Fibroblast of mammary gland (primary cell): ENCODE measurements around the gene GSS.

Experiments used
- DNase-seq: peaks from one replicate; pipeline ENCODE4 v3.0.0-alpha.2; 2010; ENCODE audit warnings: low read depth
- H3K4me3 ChIP-seq: 2 replicates; pipeline ENCODE4 v1.5.1; 2011; ENCODE audit warnings: low read depth, mild to moderate bottlenecking, low read length, moderate library complexity; ENCODE audit not compliant: control insufficient read depth
- TF ChIP-seq, protein P1 (sequence below): conservative IDR thresholded peaks from 2 replicates; pipeline ENCODE4 v1.5.1; 2011; ENCODE audit warnings: low read depth, low read length, inconsistent platforms; ENCODE audit not compliant: control insufficient read depth, insufficient read depth

The GSS gene

DNA sequence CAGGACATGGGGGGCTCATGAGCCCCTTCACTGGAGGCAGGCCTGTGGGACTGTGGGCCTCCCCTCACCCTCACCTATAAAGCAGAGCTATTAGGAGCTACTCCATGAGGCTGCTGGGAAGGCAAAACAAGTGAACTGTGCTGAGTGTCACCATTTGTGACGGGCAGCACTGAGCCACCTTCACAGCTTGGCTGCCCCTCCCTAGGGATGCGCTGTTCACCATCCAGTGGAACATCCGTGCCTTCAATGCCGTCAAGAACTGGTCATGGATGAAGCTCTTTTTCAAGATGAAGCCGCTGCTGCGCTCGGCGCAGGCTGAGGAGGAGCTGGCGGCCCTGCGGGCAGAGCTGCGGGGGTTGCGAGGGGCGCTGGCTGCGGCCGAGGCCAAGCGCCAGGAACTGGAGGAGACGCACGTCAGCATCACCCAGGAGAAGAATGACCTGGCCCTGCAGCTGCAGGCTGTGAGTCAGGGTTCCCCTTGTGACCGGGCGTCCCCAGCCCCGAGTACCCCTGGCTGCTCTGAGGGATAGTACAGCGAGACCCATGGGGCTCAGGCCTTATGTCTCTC lies 38.4 kb upstream of the GSS start:
- TF ChIP-seq, protein P1, sequence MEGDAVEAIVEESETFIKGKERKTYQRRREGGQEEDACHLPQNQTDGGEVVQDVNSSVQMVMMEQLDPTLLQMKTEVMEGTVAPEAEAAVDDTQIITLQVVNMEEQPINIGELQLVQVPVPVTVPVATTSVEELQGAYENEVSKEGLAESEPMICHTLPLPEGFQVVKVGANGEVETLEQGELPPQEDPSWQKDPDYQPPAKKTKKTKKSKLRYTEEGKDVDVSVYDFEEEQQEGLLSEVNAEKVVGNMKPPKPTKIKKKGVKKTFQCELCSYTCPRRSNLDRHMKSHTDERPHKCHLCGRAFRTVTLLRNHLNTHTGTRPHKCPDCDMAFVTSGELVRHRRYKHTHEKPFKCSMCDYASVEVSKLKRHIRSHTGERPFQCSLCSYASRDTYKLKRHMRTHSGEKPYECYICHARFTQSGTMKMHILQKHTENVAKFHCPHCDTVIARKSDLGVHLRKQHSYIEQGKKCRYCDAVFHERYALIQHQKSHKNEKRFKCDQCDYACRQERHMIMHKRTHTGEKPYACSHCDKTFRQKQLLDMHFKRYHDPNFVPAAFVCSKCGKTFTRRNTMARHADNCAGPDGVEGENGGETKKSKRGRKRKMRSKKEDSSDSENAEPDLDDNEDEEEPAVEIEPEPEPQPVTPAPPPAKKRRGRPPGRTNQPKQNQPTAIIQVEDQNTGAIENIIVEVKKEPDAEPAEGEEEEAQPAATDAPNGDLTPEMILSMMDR = no peak
- no peak overlapping the region for H3K4me3 ChIP-seq
- no peak for DNase-seq

DNA sequence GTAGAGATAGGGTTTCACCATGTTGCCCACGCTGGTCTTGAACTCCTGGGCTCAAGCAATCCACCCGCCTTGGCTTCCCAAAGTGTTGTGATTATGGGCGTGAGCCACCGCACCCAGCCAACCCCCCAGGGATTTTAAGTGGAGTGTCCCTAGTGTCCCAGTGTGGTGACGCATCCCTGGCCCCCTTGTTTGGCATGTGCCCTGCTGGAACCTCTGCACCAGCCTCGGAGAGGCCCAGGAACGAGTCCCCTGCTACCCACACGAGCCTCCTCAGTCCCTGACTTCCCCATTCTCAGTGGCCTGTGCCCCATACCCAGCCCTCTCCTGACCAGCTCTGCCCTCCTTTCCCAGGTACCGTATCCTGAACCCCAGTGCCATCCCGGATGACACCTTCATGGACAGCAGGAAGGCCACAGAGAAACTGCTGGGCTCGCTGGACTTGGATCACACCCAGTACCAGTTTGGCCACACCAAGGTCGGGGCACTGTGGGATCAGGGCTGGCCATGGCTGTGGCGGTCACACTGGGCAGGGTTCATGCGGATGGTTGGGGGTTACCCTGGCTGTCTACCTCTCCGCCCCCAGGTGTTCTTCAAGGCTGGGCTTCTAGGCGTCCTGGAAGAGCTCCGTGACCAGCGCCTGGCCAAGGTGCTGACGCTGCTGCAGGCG lies 37.3 kb upstream of the GSS start:
- DNase-seq = no peak
- no peak overlapping the region for H3K4me3 ChIP-seq
- TF ChIP-seq, protein P1 = no peak

DNA sequence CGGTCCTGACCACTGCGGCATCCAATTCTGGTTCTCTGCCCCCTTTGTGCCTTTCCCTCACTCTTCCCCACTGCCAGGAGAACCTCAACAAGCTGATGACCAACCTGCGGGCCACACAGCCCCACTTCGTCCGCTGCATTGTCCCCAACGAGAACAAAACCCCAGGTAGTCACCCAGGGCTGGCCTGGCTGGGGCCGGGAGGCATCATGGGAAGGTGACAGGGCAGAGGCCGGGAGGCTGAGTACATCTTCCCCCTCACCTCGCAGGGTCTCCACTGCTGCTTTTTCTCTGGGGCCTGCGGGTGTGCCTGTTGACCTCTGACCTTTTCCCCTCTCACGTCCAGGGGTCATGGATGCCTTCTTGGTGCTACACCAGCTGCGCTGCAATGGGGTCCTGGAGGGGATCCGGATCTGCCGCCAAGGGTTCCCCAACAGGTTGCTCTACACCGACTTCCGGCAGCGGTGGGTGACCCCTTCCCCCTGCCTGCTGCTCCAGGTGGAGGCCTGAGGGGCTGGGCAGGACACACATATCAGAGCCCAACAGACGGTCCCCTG lies 35.1 kb upstream of the GSS start:
- no peak overlapping the region for H3K4me3 ChIP-seq

DNA sequence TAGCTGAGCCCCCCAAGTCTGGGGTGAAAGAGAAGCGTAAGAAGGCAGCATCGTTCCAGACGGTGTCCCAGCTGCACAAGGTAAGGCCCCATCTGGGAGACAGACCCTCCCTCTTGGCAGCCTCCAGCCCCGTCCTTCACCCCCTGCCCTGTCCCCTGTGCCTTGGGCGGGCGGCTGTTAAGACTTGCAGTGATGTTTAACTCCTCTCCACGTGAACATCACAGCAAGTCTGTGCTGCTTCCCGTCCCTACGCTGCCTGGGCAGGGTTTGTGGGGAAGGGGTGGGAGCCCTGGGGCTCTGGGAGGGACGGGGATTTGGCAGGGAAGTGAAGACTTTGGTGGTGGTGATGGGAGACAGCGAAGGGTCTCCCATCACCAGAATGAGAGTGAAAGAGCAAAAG lies 34.6 kb upstream of the GSS start:
- no peak overlapping the region for H3K4me3 ChIP-seq
- no peak for DNase-seq
- TF ChIP-seq, protein P1 = no peak

More for the DNA sequence above, 35.1 kb upstream of the GSS start:
- no peak for DNase-seq
- TF ChIP-seq, protein P1 = no peak

DNA sequence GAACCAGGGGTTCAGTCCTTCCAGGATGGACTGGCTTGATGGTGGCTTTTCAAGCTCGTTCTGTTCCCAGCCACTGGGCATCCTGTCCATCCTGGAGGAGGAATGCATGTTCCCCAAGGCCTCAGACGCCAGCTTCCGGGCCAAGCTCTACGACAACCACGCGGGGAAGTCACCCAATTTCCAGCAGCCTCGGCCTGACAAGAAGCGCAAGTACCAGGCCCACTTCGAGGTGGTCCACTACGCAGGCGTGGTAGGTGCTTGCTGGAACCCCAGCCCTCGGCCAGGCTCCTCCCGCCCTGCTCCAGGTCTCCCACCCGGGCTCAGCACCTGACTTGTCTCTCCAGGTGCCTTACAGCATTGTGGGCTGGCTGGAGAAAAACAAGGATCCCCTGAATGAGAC lies 34.1 kb upstream of the GSS start:
- no peak for DNase-seq
- H3K4me3 ChIP-seq = no peak overlapping the region
- TF ChIP-seq, protein P1 = no peak

DNA sequence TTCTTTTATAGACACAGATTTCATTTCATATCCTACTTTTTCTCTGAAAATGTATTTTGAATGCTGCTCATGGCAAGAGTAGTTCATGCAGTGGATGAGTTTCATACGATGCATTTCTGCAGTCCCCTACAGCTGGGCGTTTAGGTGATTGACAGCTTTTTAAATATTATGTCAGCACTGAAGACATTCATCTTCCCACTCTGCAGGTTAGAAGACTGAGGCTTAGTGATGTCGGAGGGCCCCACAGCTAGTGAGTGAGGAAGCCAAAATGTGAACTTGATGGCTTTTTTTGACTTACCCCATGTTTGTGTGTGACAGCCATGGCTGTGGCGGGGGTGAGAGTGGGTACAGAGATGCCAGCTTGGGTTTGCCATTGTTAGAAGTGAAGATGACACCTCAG lies 33.5 kb upstream of the GSS start:
- no peak overlapping the region for H3K4me3 ChIP-seq
- TF ChIP-seq, protein P1 = no peak
- no peak for DNase-seq

DNA sequence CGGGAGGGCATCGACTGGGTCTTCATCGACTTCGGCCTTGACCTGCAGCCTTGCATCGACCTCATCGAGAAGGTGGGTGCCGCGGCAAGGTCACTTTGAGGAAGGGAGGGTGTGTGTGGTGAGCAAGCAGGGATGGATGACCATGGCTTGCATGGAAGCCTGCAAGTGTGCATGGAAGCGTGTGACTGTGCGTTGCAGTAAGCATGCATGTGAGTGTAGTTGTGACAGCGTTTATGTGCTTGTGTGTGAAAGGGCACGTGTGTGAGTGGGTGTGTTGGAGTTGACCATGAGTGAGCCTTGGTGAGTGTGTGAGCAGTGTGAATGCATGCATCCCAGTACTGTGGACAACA lies 32.6 kb upstream of the GSS start:
- TF ChIP-seq, protein P1 = no peak
- H3K4me3 ChIP-seq = no peak overlapping the region
- DNase-seq = peak; percentile 23
